GM12801 (cell line): ENCODE data around the gene STAC2.

ENCODE experiments used
- TF ChIP-seq, protein P1 (sequence below): IDR thresholded peaks from one replicate; pipeline ENCODE4 v1.5.1; 2011; ENCODE audit warnings: control low read depth; ENCODE audit not compliant: insufficient read length; ENCODE audit errors: extremely low read depth

The STAC2 gene

GRCh38 chr17:39229274-39229913 is 3.6 kb upstream of the STAC2 start:
- TF ChIP-seq, protein P1, sequence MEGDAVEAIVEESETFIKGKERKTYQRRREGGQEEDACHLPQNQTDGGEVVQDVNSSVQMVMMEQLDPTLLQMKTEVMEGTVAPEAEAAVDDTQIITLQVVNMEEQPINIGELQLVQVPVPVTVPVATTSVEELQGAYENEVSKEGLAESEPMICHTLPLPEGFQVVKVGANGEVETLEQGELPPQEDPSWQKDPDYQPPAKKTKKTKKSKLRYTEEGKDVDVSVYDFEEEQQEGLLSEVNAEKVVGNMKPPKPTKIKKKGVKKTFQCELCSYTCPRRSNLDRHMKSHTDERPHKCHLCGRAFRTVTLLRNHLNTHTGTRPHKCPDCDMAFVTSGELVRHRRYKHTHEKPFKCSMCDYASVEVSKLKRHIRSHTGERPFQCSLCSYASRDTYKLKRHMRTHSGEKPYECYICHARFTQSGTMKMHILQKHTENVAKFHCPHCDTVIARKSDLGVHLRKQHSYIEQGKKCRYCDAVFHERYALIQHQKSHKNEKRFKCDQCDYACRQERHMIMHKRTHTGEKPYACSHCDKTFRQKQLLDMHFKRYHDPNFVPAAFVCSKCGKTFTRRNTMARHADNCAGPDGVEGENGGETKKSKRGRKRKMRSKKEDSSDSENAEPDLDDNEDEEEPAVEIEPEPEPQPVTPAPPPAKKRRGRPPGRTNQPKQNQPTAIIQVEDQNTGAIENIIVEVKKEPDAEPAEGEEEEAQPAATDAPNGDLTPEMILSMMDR: no peak

- TF ChIP-seq, protein P1: no peak
These were observed 1.7 kb upstream of the STAC2 start for GRCh38 chr17:39227364-39227919.

- TF ChIP-seq, protein P1: no peak
These were observed 376 bp upstream of the STAC2 start for GRCh38 chr17:39225959-39226683.

- TF ChIP-seq, protein P1: no peak
These were observed 902 bp downstream of the STAC2 start for GRCh38 chr17:39224778-39225307.

DNA sequence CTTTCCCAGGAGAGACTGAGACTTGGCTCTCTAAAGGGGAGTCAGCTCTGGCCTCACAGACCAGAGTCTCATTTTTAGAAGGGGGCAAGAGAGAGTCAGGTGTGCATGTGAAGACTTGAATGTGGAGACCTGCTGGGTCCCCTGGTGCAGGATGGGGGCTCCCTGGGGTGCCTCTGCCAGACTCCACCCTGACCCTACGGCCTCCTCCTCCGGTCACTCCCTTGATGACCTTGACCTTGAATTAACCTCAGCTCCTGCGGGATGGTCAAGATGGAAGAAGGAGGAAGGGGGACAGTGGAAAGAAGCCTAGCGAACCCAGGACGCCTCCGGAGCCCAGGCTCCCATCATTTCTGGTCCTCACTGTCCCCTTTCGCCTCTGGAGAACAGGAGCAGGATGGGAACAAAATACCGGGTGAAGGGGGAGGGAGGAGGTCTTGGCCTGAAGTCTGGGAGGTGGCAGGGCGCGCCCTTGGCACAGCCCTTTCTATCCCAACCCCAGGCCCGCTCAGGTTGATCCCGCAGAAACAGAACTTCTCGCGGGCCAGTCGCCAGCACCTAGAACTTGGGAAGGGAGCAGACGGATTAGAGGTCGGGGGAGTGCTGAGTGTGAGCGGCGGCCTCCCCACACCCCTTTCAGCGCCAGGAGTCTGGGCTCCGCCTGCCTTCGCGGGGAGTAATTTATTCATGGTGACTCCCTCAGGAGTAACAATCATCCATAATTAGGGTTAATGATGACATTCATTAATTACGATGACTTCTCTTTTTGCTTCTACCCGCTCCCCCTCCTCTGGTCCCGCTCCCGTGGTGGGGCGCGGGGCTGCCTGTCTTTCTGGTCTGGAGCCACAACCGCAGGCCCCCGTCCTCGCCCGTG is 1.6 kb downstream of the STAC2 start:
- TF ChIP-seq, protein P1: no peak

DNA sequence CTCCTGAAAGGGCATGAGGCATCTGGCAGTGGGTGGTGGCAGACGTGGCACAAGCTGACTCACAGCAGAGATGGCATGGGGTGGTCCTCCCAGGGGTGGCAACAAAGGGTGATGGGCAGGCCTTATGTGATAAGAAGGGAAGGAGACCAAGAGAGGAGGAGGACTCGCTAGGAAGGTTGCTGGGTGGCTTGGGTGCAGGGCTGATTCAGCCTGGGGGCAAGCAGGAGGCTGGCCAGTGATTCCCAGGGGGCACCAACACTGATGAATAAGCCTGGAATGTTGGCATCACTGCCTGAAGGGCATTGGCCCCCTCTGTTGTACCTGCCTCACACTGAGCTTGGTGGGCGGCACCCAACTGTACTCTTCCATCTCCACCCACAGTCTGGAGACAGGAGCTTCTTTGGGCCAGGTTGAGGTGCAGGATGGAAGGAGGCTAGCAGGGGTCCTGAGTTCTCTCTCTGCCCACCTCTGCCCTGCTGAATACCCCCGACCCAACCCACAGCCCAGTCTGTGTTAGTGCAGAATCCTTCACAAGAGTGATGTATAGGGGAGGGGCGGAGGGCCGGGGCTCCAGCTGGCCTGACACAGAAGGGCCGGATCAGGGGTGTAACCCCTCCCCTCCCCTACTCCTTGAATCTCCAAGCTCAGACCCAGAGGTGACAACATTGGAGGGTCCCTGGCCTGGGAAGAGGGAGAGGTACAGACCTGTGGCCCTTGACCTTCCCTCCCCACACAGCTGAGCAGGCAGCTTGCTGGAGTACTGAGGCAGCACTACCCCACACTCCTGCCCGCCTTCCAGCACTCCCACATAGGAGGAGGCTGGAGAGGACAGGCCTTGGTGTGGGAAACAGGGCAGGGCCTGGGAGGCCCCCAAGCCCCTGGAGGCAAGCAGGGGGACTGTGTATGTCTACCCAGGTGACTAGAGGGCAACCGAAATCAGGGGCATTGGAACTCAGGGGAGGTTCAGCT is 2.6 kb downstream of the STAC2 start:
- TF ChIP-seq, protein P1: no peak
